A549 treated with GW870086 at 1 μM for 4 hours (cell line): ENCODE measurements around the gene PIP5KL1. TPM values are rescaled to one million over a fixed set of nuclear protein-coding genes. Genes with fewer than 3 reads are reported as not detected.

Experiments used
- total RNA-seq: library from RNA; stranded (reverse); fragments of 200-300 nt; extraction: Qiagen RNA extraction; gene quantifications from 5 replicates; pipeline ENCODE4 v1.2.3, GENCODE V29; 2022; ENCODE audit warnings: low read depth

PIP5KL1 gene
- 1.3 to 3.3 TPM (median 1.8 TPM) in 5 replicates for total RNA-seq

GRCh38 chr9:127930231-127931091, at the start of gene PIP5KL1:
PIP5KL1 (minus strand) TSS chr9:127930777; CDS start chr9:127930752, 25 bp downstream.

GRCh38 chr9:127937388-127938297, 7.1 kb upstream of the PIP5KL1 start, which contains the start of gene DPM2:
DPM2 (minus strand) TSS chr9:127937854; CDS start chr9:127937820, 34 bp downstream.

GRCh38 chr9:127916720-127917581, 13.6 kb downstream of the PIP5KL1 start, which contains the start of gene ST6GALNAC4:
ST6GALNAC4 (minus strand) TSS chr9:127917041; CDS start chr9:127916419, 622 bp downstream.

GRCh38 chr9:127899128-127899943, 31.2 kb downstream of the PIP5KL1 start, which contains the start of gene ST6GALNAC6:
ST6GALNAC6 (minus strand) TSS chr9:127899603; CDS start chr9:127897981, 1,622 bp downstream.

GRCh38 chr9:127877566-127877998, 53.0 kb downstream of the PIP5KL1 start, which contains the start of gene AK1:
AK1 (minus strand) TSS chr9:127877675; CDS start chr9:127874617, 3,058 bp downstream.

Other genes with a start within 250 kb of the PIP5KL1 start
- not detected in 5 replicates for gene CFAP157, start 223.8 kb downstream of the PIP5KL1 start, total RNA-seq
- gene PTRH1, start 215.1 kb downstream of the PIP5KL1 start, total RNA-seq: 14.7 to 19.9 TPM (median 18.1 TPM) in 5 replicates
- gene TTC16, start 214.7 kb downstream of the PIP5KL1 start, total RNA-seq: 0.08 TPM in 1 of 5 replicates, not detected in the others
- 11.0 to 15.1 TPM (median 14.4 TPM) in 5 replicates for gene TOR2A, start 195.5 kb downstream of the PIP5KL1 start, total RNA-seq
- gene SH2D3C, start 152.1 kb downstream of the PIP5KL1 start, total RNA-seq: 0.06 to 0.07 TPM in 2 of 5 replicates, not detected in the others
- 43.2 to 45.6 TPM (median 44.8 TPM) in 5 replicates for gene CDK9, start 144.7 kb downstream of the PIP5KL1 start, total RNA-seq
- gene FPGS, start 127.9 kb downstream of the PIP5KL1 start, total RNA-seq: 44.8 to 50.7 TPM (median 47.6 TPM) in 5 replicates
- gene ENG, start 76.1 kb downstream of the PIP5KL1 start, total RNA-seq: 0.12 to 0.29 TPM (median 0.16 TPM) in 5 replicates
- 43.0 to 83.4 TPM (median 76.2 TPM) in 5 replicates for gene AK1, start 53.1 kb downstream of the PIP5KL1 start, total RNA-seq
- gene ST6GALNAC6, start 31.2 kb downstream of the PIP5KL1 start, total RNA-seq: 17.8 to 24.7 TPM (median 20.3 TPM) in 5 replicates
- gene ST6GALNAC4, start 13.7 kb downstream of the PIP5KL1 start, total RNA-seq: 13.8 to 20.6 TPM (median 18.1 TPM) in 5 replicates
- 36.4 to 43.7 TPM (median 41.9 TPM) in 5 replicates for gene DPM2, start 7.1 kb upstream of the PIP5KL1 start, total RNA-seq
- 45.8 to 67.1 TPM (median 58.6 TPM) in 5 replicates for gene EEIG1, start 50.2 kb upstream of the PIP5KL1 start, total RNA-seq
- 4.5 to 6.9 TPM (median 6.4 TPM) in 5 replicates for gene NAIF1, start 136.5 kb upstream of the PIP5KL1 start, total RNA-seq
- gene SLC25A25, start 137.5 kb upstream of the PIP5KL1 start, total RNA-seq: 7.2 to 8.7 TPM (median 8.0 TPM) in 5 replicates
- gene PTGES2, start 197.0 kb upstream of the PIP5KL1 start, total RNA-seq: 67.6 to 98.4 TPM (median 91.8 TPM) in 5 replicates
- 2.4 to 6.8 TPM (median 3.2 TPM) in 5 replicates for gene LCN2, start 218.7 kb upstream of the PIP5KL1 start, total RNA-seq
- 48.4 to 68.9 TPM (median 61.7 TPM) in 5 replicates for gene BBLN, start 229.5 kb upstream of the PIP5KL1 start, total RNA-seq